ENCODE measurements around the gene ACTN1.
"Not testable (repeated sequence)": the region's sequence is repeated elsewhere in the genome, so short reads cannot be mapped to it uniquely, and the experiment has no call there.

ACTN1 gene

DNA sequence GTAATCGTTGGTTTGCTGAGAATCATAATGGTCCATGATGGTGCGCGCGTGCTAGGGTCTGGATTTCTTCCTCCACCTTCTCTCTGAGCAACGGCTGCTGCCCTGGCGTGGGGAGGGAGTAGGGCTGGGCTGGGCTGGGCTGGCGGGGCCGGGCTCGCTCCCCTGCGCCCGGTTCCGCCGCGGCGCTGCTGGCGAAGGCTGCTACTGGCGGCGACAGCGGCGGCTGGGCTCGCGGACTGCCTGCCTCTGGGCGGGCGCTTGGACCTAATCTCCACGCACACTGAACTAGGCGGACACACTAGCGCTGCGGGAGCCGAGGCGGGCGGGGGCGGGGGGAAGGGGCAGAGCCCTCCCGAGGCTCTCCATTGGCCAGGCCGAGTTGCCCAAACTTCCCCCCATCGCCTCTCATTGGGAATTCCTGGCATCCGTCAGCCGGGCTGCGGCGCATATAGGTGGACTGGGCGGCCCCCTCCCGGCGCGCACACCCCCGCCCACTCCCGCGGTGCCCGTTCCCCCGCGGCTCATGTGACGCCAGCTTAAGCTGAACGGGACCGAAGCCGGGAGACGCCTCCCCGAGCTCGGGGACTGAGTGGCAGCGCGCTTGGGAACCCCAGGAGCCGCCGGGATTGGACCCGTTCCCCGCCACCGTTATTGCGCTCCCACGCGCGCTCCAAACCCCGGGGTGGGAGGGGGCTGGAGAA lies at the start of gene ACTN1:
Gene ACTN1, minus strand, starts transcription at position 282 of the 701 bp plus-strand sequence. Its CDS starts 246 bp downstream, at position 36.
- peaks cover 18 to 37% of the 10 kb centered on the region in 2 donors for H3K4me1 ChIP-seq (ENCODE audit: control insufficient read depth in 1 of 2, insufficient read depth in 2 of 2, low read length in 2 of 2)
- H3K4me3 ChIP-seq (ENCODE audit: low read depth in 1 of 2, low read length in 2 of 2) = peak within 1 kb of the TSS; percentile 70 to 74
- peaks cover 3 to 13% of the 10 kb centered on the region in 2 donors for H3K36me3 ChIP-seq (ENCODE audit: control insufficient read depth in 1 of 2, insufficient read depth in 2 of 2, low read length in 2 of 2)
- no peaks in the 10 kb centered on the region for H3K27me3 ChIP-seq (ENCODE audit: low read depth, low read length)
- peak within 1 kb of the TSS; percentile 97 for H3K27ac ChIP-seq (ENCODE audit: low read length)
- H3K9me3 ChIP-seq (ENCODE audit: control insufficient read depth in 1 of 2, low read length in 2 of 2) = no peaks in the 10 kb centered on the region

DNA sequence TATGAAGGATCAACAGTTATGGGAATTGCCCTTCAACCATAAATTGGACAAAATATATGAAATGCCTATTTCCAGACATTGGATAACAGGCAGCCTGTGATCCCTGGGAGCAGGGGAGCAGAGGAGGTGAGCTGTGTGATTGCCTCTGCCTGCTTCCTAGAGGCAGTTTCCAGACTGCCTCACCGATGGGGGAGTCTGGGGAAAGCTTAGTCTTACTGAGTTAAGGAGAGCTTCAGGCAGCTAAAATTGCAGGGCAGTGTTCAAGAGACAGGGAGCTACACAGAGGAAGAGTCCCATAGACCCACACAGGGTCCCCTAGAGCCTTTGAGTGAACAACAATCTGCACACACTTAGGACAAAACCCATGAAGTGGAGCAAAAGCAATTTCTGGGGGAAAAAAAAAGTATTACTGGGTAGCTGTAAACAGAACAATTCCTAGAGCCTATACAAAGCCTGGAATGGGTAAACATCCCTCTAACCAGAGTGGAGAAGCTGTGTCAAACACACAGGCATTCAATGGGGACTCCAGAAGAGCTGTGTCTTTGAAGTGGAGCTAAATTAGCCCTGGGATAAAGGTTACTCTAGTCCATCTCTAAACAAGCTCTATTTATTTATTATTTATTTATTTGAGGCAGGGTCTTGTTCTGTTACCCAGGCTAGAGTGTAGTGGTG lies 48.3 kb upstream of the ACTN1 start:
- Histone ChIP-seq H3K36me3 (ENCODE audit: control insufficient read depth in 1 of 2, insufficient read depth in 2 of 2, low read length in 2 of 2) (no peaks in the 10 kb centered on the region), H3K27me3 (ENCODE audit: low read depth, low read length) (no peaks in the 10 kb centered on the region), H3K4me3 (ENCODE audit: low read depth in 1 of 2, low read length in 2 of 2) (no peak overlapping the region), H3K9me3 (ENCODE audit: control insufficient read depth in 1 of 2, low read length in 2 of 2) (no peaks in the 10 kb centered on the region), H3K4me1 (ENCODE audit: control insufficient read depth in 1 of 2, insufficient read depth in 2 of 2, low read length in 2 of 2) (no peaks in the 10 kb centered on the region), H3K27ac (ENCODE audit: low read length) (no peak overlapping the region)

DNA sequence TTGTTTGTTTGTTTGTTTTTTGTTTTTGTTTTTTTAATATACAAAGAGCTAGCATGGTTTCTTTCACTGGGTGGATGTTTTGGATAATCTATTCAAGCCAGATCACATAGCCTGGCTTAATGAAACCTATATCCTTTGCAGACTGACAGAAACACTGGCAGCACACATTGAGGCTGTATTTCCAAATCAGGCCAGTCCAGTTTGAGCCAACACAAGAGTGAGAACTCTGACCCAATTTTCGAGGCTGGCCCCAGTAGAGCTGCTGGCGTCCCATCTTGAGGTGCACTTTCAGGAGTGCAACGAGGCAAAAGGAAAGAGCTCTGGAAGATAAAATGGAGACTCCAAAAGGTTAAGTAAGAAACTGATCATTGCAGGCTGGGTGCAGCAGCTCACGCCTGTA lies 43.9 kb upstream of the ACTN1 start:
- Histone ChIP-seq H3K36me3 (ENCODE audit: control insufficient read depth in 1 of 2, insufficient read depth in 2 of 2, low read length in 2 of 2) (no peaks in the 10 kb centered on the region), H3K27me3 (ENCODE audit: low read depth, low read length) (no peaks in the 10 kb centered on the region), H3K4me3 (ENCODE audit: low read depth in 1 of 2, low read length in 2 of 2) (no peak overlapping the region), H3K4me1 (ENCODE audit: control insufficient read depth in 1 of 2, insufficient read depth in 2 of 2, low read length in 2 of 2) (no peaks in the 10 kb centered on the region), H3K27ac (ENCODE audit: low read length) (no peak overlapping the region), H3K9me3 (ENCODE audit: control insufficient read depth in 1 of 2, low read length in 2 of 2) (no peaks in the 10 kb centered on the region)

DNA sequence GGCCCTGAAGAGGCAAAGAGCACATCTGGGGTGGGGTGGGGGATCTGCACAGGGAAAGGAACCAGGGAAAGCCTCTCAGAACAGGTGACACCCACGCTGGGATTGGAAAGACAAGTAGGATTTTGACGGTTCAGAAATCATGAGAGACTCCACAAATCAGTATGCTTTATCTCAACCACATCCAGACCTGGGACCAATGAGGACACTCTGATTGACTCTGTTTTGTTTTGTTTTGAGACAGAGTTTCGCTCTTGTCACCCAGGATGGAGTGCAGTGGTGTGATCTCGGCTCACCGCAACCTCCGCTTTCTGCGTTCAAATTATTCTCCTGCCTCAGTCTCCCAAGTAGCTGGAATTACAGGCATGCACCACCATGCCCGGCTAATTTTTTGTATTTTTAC lies 43.0 kb upstream of the ACTN1 start:
- not testable (repeated sequence) for H3K36me3 ChIP-seq (ENCODE audit: control insufficient read depth in 1 of 2, insufficient read depth in 2 of 2, low read length in 2 of 2); H3K27ac ChIP-seq (ENCODE audit: low read length); H3K9me3 ChIP-seq (ENCODE audit: control insufficient read depth in 1 of 2, low read length in 2 of 2); H3K4me3 ChIP-seq (ENCODE audit: low read depth in 1 of 2, low read length in 2 of 2); H3K4me1 ChIP-seq (ENCODE audit: control insufficient read depth in 1 of 2, insufficient read depth in 2 of 2, low read length in 2 of 2); H3K27me3 ChIP-seq (ENCODE audit: low read depth, low read length)

DNA sequence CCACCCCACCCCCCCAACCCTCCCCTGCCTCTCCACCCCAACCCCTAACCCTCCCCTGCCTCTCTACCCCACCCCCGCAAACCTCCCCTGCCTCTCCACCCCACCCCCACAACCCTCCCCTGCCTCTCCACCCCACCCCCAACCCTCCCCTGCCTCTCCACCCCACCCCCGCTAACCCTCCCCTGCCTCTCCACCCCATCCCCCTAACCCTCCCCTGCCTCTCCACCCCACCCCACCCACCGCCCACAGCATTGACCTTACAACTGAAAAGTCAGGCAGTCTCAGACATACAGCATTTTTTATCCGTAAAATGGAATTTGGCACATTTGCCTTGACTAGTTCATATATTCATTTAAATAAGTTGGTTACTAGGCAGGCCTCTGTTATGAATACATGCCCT lies 38.6 kb upstream of the ACTN1 start:
- no peaks in the 10 kb centered on the region for H3K36me3 ChIP-seq (ENCODE audit: control insufficient read depth in 1 of 2, insufficient read depth in 2 of 2, low read length in 2 of 2)
- no peaks in the 10 kb centered on the region for H3K9me3 ChIP-seq (ENCODE audit: control insufficient read depth in 1 of 2, low read length in 2 of 2)
- H3K4me3 ChIP-seq (ENCODE audit: low read depth in 1 of 2, low read length in 2 of 2) = no peak overlapping the region
- no peak overlapping the region for H3K27ac ChIP-seq (ENCODE audit: low read length)
- H3K4me1 ChIP-seq (ENCODE audit: control insufficient read depth in 1 of 2, insufficient read depth in 2 of 2, low read length in 2 of 2) = no peaks in the 10 kb centered on the region
- no peaks in the 10 kb centered on the region for H3K27me3 ChIP-seq (ENCODE audit: low read depth, low read length)

DNA sequence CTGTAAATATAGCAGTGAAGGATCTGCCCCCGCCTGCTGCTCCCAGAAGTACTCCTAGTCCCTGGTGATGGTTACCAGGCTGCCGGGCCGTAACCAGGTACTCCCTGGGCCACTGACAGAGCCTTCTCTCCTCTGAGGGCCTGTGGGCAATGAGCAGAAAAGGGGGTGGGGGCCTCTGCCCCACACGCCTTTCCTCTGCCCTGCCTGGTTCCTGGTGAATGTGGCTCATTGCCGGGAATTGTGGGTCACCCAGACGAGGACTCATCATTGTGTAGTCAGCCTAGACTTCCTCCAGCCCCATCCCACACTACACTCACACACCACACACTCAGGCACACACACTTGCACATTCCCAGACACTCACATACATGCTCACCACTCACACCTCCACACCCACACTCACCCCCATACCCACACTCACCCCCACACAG lies 35.7 kb upstream of the ACTN1 start:
- Histone ChIP-seq H3K27ac (ENCODE audit: low read length) (no peak overlapping the region), H3K36me3 (ENCODE audit: control insufficient read depth in 1 of 2, insufficient read depth in 2 of 2, low read length in 2 of 2) (no peaks in the 10 kb centered on the region), H3K9me3 (ENCODE audit: control insufficient read depth in 1 of 2, low read length in 2 of 2) (no peaks in the 10 kb centered on the region), H3K4me3 (ENCODE audit: low read depth in 1 of 2, low read length in 2 of 2) (no peak overlapping the region), H3K27me3 (ENCODE audit: low read depth, low read length) (no peaks in the 10 kb centered on the region), H3K4me1 (ENCODE audit: control insufficient read depth in 1 of 2, insufficient read depth in 2 of 2, low read length in 2 of 2) (no peaks in the 10 kb centered on the region)

DNA sequence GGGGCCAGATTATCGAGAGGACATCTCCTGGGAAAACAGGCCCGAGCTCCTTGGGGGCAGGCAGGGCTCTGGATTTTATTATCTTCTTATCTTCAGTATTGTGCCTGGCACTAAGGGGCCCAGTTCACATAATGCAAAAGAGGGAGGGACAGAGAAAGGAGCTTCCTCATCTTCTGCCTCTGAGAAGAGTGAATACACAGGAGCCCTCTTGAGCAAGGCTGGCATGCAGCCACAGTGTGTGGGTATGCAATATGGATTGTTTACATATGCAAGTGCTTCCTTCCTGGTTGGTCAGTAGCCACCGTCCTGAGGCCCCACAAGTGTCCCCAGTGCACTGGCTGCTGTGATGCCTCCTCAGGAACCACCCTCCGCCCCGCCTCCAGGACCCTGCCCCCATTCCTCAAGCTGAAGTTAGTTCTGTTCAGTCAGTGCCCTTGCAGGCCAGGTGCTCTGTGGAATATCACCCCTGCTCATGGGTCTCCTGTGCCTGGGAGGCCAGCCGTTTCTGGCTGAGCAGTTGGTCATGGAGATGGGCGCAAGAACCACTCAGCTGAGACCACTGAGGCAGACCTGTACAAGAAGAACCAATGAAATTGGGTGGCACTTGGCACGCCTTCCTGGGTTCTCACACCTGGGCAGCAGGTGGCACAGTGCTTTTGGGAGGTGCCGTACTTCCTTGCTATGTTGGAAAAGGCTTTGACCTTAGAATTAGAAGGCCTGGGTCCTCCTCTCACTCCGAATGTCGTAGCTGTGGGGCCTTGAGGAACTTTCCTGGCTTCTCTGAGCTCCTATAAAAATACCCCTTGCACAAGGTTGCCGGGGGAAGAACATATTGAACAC lies 35.1 kb upstream of the ACTN1 start:
- Histone ChIP-seq H3K4me1 (ENCODE audit: control insufficient read depth in 1 of 2, insufficient read depth in 2 of 2, low read length in 2 of 2) (no peaks in the 10 kb centered on the region), H3K4me3 (ENCODE audit: low read depth in 1 of 2, low read length in 2 of 2) (no peak overlapping the region), H3K27ac (ENCODE audit: low read length) (no peak overlapping the region), H3K36me3 (ENCODE audit: control insufficient read depth in 1 of 2, insufficient read depth in 2 of 2, low read length in 2 of 2) (no peaks in the 10 kb centered on the region), H3K27me3 (ENCODE audit: low read depth, low read length) (no peaks in the 10 kb centered on the region), H3K9me3 (ENCODE audit: control insufficient read depth in 1 of 2, low read length in 2 of 2) (no peaks in the 10 kb centered on the region)

DNA sequence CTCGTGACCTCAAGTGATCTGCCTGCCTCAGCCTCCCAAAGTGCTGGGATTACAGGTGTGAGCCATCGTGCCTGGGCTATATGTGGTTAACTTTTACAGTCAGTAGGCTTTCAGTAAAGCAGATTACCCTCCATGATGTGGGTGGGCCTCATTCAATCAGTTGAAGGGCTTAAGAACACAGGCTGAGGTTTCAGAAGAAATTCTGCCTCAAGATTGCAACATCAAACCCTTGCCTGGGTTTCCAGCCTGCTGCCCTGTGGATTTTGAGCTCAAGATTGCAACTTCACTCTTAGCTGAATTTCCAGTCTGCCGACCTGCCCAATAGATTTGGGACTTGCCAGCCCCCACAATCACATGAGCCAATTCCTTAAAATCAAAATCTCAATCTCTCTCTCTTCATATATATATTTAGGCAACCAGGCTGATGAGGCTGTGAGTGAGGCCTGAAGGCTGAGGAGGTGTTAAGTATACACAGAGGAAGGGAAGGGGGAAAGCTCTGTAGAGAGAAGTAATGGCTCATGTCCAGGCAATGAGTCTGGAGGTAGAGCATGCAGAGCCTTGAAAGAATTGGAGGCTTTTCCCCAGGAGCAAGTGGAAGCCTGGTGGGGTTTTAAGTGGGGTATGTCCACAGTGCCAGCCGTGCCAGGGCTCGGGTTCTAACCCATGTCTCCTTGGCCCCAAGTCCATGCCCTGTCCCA lies 33.3 kb upstream of the ACTN1 start:
- no peaks in the 10 kb centered on the region for H3K27me3 ChIP-seq (ENCODE audit: low read depth, low read length)
- H3K4me1 ChIP-seq (ENCODE audit: control insufficient read depth in 1 of 2, insufficient read depth in 2 of 2, low read length in 2 of 2) = no peaks in the 10 kb centered on the region
- H3K9me3 ChIP-seq (ENCODE audit: control insufficient read depth in 1 of 2, low read length in 2 of 2) = no peaks in the 10 kb centered on the region
- no peak overlapping the region for H3K4me3 ChIP-seq (ENCODE audit: low read depth in 1 of 2, low read length in 2 of 2)
- H3K36me3 ChIP-seq (ENCODE audit: control insufficient read depth in 1 of 2, insufficient read depth in 2 of 2, low read length in 2 of 2) = no peaks in the 10 kb centered on the region
- no peak overlapping the region for H3K27ac ChIP-seq (ENCODE audit: low read length)

DNA sequence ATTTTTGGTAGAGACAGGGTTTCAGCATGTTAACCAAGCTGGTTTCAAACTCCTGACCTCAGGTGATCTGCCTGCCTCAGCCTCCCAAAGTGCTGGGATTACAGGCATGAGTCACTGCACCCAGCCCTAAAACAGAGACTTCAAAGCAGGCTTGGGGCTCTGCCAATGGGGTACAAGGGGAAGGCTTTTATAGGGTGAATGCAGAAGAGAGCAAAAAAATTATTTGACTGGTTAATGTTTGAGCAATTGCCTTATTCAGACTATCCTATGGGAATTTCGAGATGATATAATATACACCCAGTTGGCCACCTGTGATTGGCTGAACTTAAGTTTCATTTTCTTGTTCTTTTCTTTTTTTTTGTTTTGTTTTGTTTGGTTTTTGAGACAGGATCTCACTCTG lies 31.5 kb upstream of the ACTN1 start:
- Histone ChIP-seq H3K4me1 (ENCODE audit: control insufficient read depth in 1 of 2, insufficient read depth in 2 of 2, low read length in 2 of 2) (peaks cover 0 to under 1% of the 10 kb centered on the region in 2 donors), H3K36me3 (ENCODE audit: control insufficient read depth in 1 of 2, insufficient read depth in 2 of 2, low read length in 2 of 2) (no peaks in the 10 kb centered on the region), H3K4me3 (ENCODE audit: low read depth in 1 of 2, low read length in 2 of 2) (no peak overlapping the region), H3K9me3 (ENCODE audit: control insufficient read depth in 1 of 2, low read length in 2 of 2) (no peaks in the 10 kb centered on the region), H3K27me3 (ENCODE audit: low read depth, low read length) (no peaks in the 10 kb centered on the region), H3K27ac (ENCODE audit: low read length) (no peak overlapping the region)

DNA sequence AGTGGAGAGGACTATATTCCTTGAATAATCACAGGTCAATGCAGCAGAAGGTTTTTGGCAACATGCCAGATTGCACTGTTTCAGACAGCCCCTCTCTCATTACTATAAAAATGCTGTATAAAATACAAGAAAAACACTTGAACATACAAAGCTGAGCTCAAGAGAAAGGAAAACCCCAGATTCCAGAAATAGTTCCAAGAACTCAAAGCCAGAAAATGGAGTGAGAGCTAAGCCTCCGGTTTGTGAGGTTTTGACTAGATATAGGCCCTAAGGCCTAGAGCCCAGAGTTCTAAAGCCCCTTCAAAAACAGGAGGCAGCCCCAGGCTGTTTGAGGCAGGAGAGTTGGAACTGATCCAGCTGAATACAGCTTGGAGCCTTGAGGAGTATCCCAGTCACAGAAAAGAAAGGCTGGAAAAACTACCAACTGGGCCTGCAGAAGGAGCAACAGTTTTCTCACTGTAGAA lies 29.4 kb upstream of the ACTN1 start:
- no peaks in the 10 kb centered on the region for H3K36me3 ChIP-seq (ENCODE audit: control insufficient read depth in 1 of 2, insufficient read depth in 2 of 2, low read length in 2 of 2)
- H3K4me1 ChIP-seq (ENCODE audit: control insufficient read depth in 1 of 2, insufficient read depth in 2 of 2, low read length in 2 of 2) = peaks cover 0 to 4% of the 10 kb centered on the region in 2 donors
- no peak overlapping the region for H3K4me3 ChIP-seq (ENCODE audit: low read depth in 1 of 2, low read length in 2 of 2)
- H3K27ac ChIP-seq (ENCODE audit: low read length) = no peak overlapping the region
- no peaks in the 10 kb centered on the region for H3K27me3 ChIP-seq (ENCODE audit: low read depth, low read length)
- no peaks in the 10 kb centered on the region for H3K9me3 ChIP-seq (ENCODE audit: control insufficient read depth in 1 of 2, low read length in 2 of 2)

DNA sequence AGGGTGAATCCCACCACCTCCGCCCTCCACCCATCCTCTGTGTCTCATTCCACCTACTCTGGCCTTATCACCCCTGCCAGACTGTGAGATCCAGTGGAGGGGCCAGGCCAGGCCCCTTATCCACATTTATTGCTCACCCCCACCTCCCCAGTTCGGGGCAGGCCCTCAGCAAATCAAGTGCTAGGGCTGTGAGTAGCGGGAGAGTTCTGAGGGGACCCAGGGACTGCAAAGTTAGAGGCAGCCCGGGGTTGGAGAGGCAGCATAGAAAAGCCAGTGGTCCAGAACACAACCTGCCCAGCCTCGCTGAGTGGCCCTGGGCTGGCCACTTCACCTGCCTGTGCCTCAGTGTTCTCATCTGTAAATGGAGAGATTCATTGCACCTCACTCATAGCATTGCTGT lies 27.2 kb upstream of the ACTN1 start:
- H3K9me3 ChIP-seq (ENCODE audit: control insufficient read depth in 1 of 2, low read length in 2 of 2) = no peaks in the 10 kb centered on the region
- no peaks in the 10 kb centered on the region for H3K27me3 ChIP-seq (ENCODE audit: low read depth, low read length)
- H3K27ac ChIP-seq (ENCODE audit: low read length) = peak overlapping the region; percentile 39
- no peaks in the 10 kb centered on the region for H3K36me3 ChIP-seq (ENCODE audit: control insufficient read depth in 1 of 2, insufficient read depth in 2 of 2, low read length in 2 of 2)
- H3K4me1 ChIP-seq (ENCODE audit: control insufficient read depth in 1 of 2, insufficient read depth in 2 of 2, low read length in 2 of 2) = peaks cover 0 to 4% of the 10 kb centered on the region in 2 donors
- H3K4me3 ChIP-seq (ENCODE audit: low read depth in 1 of 2, low read length in 2 of 2) = no peak overlapping the region
